ENCODE results near the gene OR52D1.

The OR52D1 gene

DNA sequence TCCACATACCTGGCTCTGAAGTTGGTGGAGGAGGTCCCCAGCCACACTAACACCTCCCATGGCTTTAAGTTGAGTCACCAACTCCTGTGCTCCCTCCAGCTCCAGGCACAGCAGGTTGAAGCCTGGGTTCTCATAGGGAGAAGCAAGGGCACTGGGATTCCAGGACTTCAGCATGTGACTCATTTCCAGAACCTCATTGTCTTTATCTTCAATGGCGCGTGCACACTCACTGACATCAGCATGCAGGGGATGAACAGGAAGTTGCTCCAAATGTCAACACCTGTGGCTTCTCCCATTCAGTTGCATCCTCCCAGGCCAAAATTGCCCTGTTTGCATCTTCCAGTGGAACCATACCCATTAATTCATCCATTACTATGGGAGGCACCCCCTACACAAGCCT is 33.8 kb downstream of the OR52D1 start:
- no peak for DNase-seq (ENCODE audit: extremely low spot score)

DNA sequence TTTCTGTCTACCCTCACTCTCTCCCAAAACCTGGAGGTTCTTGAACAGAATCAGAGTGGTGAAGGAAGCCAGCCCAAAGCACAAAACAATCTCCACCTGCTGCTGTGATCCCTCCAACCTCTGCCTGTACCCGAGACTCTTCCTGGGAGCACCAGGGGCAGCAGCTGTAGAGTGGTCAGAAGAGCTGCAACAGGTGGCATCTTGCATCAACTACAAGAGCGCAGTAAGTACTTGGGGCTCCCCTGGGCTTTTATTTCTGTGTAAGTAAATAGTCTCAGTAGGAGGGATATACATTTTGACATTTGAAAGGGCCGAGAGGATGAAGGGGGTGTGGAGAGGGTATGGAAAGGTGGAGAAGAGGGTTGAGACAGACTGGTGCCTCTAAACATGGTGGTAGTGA is 36.3 kb downstream of the OR52D1 start:
- TF ChIP-seq, protein P1, sequence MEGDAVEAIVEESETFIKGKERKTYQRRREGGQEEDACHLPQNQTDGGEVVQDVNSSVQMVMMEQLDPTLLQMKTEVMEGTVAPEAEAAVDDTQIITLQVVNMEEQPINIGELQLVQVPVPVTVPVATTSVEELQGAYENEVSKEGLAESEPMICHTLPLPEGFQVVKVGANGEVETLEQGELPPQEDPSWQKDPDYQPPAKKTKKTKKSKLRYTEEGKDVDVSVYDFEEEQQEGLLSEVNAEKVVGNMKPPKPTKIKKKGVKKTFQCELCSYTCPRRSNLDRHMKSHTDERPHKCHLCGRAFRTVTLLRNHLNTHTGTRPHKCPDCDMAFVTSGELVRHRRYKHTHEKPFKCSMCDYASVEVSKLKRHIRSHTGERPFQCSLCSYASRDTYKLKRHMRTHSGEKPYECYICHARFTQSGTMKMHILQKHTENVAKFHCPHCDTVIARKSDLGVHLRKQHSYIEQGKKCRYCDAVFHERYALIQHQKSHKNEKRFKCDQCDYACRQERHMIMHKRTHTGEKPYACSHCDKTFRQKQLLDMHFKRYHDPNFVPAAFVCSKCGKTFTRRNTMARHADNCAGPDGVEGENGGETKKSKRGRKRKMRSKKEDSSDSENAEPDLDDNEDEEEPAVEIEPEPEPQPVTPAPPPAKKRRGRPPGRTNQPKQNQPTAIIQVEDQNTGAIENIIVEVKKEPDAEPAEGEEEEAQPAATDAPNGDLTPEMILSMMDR (IDR thresholded peaks at IDR 0.05; ENCODE audit: control extremely low read depth, extremely low read depth, low read depth, missing control alignments) = no peak

More for the DNA sequence above, 33.8 kb downstream of the OR52D1 start:
- ChIA-PET CTCF (no interaction called here), POLR2A (no interaction called here)
- TF ChIP-seq, protein P1 (IDR thresholded peaks at IDR 0.05; ENCODE audit: control extremely low read depth, extremely low read depth, low read depth, missing control alignments) = no peak

DNA sequence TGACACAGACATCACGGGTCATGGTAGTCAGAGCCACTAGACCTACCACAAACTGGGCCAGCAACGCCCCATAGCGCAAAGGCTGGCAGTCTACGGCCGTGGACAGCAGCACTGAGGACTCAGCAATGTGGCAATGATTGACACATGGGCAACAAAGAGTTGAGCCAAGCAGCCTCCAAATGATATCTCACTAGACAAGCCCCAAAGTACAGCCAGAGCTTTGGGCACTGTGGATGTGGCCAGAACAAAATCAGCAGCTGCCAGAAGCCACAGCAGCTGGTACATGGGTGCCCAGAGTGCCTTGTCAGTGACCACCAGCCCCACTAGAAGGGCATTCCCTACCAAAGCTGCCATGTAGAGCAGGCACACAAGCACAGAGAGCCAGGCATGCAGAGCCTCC is 39.2 kb downstream of the OR52D1 start:
- no peak for DNase-seq (ENCODE audit: extremely low spot score)
- TF ChIP-seq, protein P1 (IDR thresholded peaks at IDR 0.05; ENCODE audit: control extremely low read depth, extremely low read depth, low read depth, missing control alignments) = no peak
- ChIA-PET POLR2A (no interaction called here), CTCF (interaction anchor here (1.5 to 1.7 kb wide), 2 partner anchors 7 to 13 kb away, joined by 4 to 5 read pairs; no protein-coding TSS in a partner anchor)

More for the DNA sequence above, 36.3 kb downstream of the OR52D1 start:
- POLR2A ChIA-PET = no interaction called here
- no peak for DNase-seq (ENCODE audit: extremely low spot score)
- CTCF ChIA-PET = no interaction called here

DNA sequence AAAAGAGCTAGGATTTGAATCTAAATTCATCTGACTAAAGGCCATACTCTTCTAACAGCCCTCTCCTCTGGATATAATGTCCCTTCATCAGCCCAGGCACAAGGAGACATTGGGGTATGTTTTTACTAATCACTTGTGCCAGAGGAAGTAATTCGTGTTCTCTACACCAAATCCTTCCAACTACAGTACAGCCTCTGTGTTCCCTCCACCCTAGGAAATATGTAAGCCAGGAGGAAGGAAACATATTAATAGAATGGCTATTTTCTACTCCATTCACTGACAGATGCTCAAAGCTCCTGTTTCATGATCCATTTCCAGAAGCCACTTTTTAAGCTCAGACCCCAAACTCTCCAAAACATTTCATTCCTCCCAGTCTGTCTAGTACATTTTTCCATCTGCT is 40.0 kb downstream of the OR52D1 start:
- POLR2A ChIA-PET = no interaction called here
- CTCF ChIA-PET = interaction anchor here (1.3 kb wide), 1 partner anchor 13 kb away, joined by 5 read pairs; no protein-coding TSS in a partner anchor
- no peak for DNase-seq (ENCODE audit: extremely low spot score)
- TF ChIP-seq, protein P1 (IDR thresholded peaks at IDR 0.05; ENCODE audit: control extremely low read depth, extremely low read depth, low read depth, missing control alignments) = no peak

DNA sequence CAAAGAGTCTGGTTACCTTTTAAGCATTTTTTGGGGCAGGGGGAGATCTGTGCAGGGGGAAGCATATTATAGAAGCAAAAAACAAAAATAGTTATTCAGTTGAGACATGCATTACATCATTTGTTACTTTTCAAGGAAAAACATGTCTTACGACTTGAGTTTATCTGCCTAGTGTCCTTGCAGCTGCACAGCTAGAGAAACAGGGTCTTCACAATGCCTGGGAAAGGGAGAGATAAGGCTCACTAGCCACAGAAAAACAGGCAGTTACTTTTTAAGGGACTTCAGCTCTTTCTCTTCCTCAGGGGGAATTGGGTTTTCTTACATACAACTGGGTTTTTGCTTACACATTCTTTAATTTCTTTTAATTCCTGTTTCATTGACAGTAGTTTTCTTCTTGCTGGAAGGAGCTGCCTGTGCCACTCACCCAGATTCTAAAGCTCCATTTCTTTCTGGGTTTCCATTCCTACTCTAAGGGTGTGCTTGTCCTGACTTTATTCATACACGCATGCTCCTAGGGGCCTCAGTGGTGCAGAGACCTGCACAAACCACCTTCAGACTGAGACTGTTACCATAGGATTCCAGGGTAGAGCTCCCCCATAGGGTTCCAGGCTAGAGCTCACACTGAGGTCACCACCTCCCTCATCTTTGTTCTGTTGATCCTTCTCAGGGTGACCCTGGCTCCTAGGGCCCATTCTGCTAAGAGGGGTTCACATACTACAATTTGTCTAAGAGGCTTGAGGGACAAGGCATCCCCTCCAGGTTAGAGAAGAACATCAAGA is 42.8 kb downstream of the OR52D1 start:
- ChIA-PET POLR2A (no interaction called here), CTCF (no interaction called here)
- DNase-seq (ENCODE audit: extremely low spot score) = no peak

DNA sequence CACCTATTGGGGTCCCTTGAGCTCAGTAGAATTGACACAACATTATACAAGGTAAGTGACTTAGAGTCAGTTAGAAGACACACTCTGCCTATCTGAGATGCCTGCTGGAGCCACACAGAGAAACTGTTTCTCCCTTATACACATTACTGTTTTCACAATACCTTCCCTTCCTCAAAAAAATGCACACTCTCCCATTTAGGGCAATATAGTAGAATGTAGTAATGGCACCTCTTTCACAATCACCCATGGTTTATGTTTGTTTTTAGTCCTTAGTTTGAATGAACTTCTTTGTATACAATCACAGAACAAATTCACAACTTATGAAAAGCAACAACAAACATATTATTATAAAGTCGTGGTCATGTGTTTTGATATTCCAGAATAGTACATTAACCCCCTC is 45.6 kb downstream of the OR52D1 start:
- ChIA-PET CTCF (interaction anchor here (1.0 to 1.5 kb wide), 3 partner anchors 12 to 19 kb away, joined by 3 to 4 read pairs (median 4); no protein-coding TSS in a partner anchor), POLR2A (no interaction called here)
- no peak for DNase-seq (ENCODE audit: extremely low spot score)
- TF ChIP-seq, protein P1 (IDR thresholded peaks at IDR 0.05; ENCODE audit: control extremely low read depth, extremely low read depth, low read depth, missing control alignments) = no peak

More for the DNA sequence above, 42.8 kb downstream of the OR52D1 start:
- TF ChIP-seq, protein P1 (IDR thresholded peaks at IDR 0.05; ENCODE audit: control extremely low read depth, extremely low read depth, low read depth, missing control alignments) = no peak
